Spleen (tissue), 7 donors: ENCODE data around the gene XRCC1.

Source experiments
- CTCF ChIP-seq, 11 experiments: fragments of 200-600 bp in 7 of 11; fragments of 450-650 bp in 4 of 11; sonication (generic) in 4 of 11; IDR thresholded peaks in 8 of 11; conservative IDR thresholded peaks in 3 of 11; 1 replicate in 7 of 11; 2 replicates in 4 of 11; pipeline versions ENCODE4 v1.4.0 to v1.8.0; 2016 to 2021; ENCODE audit warnings: antibody characterized with exemption in 11 of 11, inconsistent platforms in 4 of 11, mild to moderate bottlenecking in 1 of 11
- POLR2AphosphoS5 ChIP-seq, 3 donors: sonication (generic); formaldehyde crosslinking; IDR thresholded peaks; one replicate each; pipeline ENCODE4 v1.5.1; 2017; ENCODE audit warnings: antibody characterized with exemption in 3 of 3
- donor health status: DM: no; HTN: no; CAD: no; lungs with moderate emphysema.
- donor health status: DM: no; HTN: no; CAD: no.
- donor health status: DM: no; HTN: no; CAD: no.

- TF ChIP-seq CTCF (IDR thresholded peaks at IDR 0.05 in 8 of 11, conservative IDR thresholded peaks at IDR 0.05 in 3 of 11) (no peak), POLR2AphosphoS5 (IDR thresholded peaks at IDR 0.05) (peak in 2 of 3 donors; percentile 62 to 68)
Measured at GRCh38 chr19:43524922-43525835, 50.1 kb downstream of the XRCC1 start.
